Adrenal gland (tissue), 12 donors: Measurements from ENCODE around the gene CERK. TPM values are rescaled to one million over a fixed set of nuclear protein-coding genes. Genes with fewer than 3 reads are reported as not detected.

Source experiments
- DNase-seq, 7 donors: peaks; one replicate each; pipeline ENCODE4 v3.0.0-alpha.2; 2019 to 2020
- H3K27ac ChIP-seq, 5 donors: fragments of 200-600 bp; sonication (generic) in 4 of 5; 1 replicate in 3 of 5; 2 replicates in 2 of 5; pipeline versions ENCODE4 v1.5.1 to v1.8.0; 2016 to 2020; ENCODE audit warnings: mild to moderate bottlenecking in 1 of 5
- H3K27me3 ChIP-seq: fragments of 200-600 bp; 2 replicates; pipeline ENCODE4 v1.8.0; 2021
- H3K36me3 ChIP-seq, 2 donors: fragments of 200-600 bp; replicated peaks in 1 of 2; 1 replicate in 1 of 2; 2 replicates in 1 of 2; pipeline versions ENCODE4 v1.5.1 to v1.8.0; 2018 to 2022
- H3K4me1 ChIP-seq, 2 donors: fragments of 200-600 bp; replicated peaks in 1 of 2; 1 replicate in 1 of 2; 2 replicates in 1 of 2; pipeline versions ENCODE4 v1.5.1 to v1.8.0; 2018 to 2021
- H3K4me3 ChIP-seq, 4 donors: fragments of 200-600 bp; sonication (generic) in 3 of 4; one replicate each; pipeline ENCODE4 v1.5.1; 2016 to 2018
- H3K9me3 ChIP-seq, 3 donors: fragments of 200-600 bp; sonication (generic) in 1 of 3; replicated peaks in 1 of 3; 1 replicate in 2 of 3; 2 replicates in 1 of 3; pipeline versions ENCODE4 v1.5.1 to v1.8.0; 2016 to 2021
- POLR2A ChIP-seq, 2 donors: fragments of 450-650 bp; IDR thresholded peaks; one replicate each; pipeline ENCODE4 v1.6.1; 2017; ENCODE audit warnings: antibody characterized with exemption in 2 of 2, mild to moderate bottlenecking in 2 of 2, moderate library complexity in 1 of 2
- WGBS, 4 donors: extraction: QIAGEN DNeasy Blood & Tissue Kit in 2 of 4; methylation state at CpG; one replicate each; pipeline versions ENCODE4 v1.1.5 to v1.1.7; 2013 to 2017; 5-methylcytosine and 5-hydroxymethylcytosine counted together
- intact Hi-C, 2 donors: fragments of 100-400 bp; cut with DNase I; formaldehyde crosslinking; loops; one replicate each; pipeline versions ENCODE4 v1.14.1 to v1.15.0; 2022 to 2023
- polyA plus RNA-seq, 3 donors: library from polyadenylated mRNA; stranded (reverse); fragments of 200-250 nt in 2 of 3; fragments of 350-450 nt in 1 of 3; fragmentation: Illumina TruSeq in 1 of 3; extraction: RNeasy Lipid Tissue Mini Kit (QIAGEN cat#74804) in 1 of 3; gene quantifications; one replicate each; pipeline ENCODE4 v1.2.3, GENCODE V29; 2013 to 2014
- total RNA-seq, 9 donors: library from RNA; depleted of rRNA in 4 of 9; stranded (reverse); fragments of >200 nt in 4 of 9; fragments of 120-200 nt in 1 of 9; fragmentation: NEBNext Ultra II Directional in 1 of 9; extraction: Animal tissue kit (Norgen Biotek cat#: 25700) in 1 of 9; gene quantifications; one replicate each; pipeline versions ENCODE4 v1.1.0 to v1.2.4, GENCODE V29; 2013 to 2023
- TF ChIP-seq, protein P1 (sequence below), 6 experiments: fragments of 450-650 bp in 4 of 6; fragments of 200-600 bp in 2 of 6; sonication (generic) in 1 of 6; IDR thresholded peaks; 1 replicate in 5 of 6; 2 replicates in 1 of 6; pipeline versions ENCODE4 v1.5.1 to v1.8.0; 2016 to 2021; ENCODE audit warnings: antibody characterized with exemption in 6 of 6, mild to moderate bottlenecking in 2 of 6, moderate library complexity in 1 of 6
- donor health status: healthy with polysubstance abuse.
- donor health status: Bipolar disorder and iron deficiency.
- donor health status: DM: yes; HTN: yes; CAD: no.
- donor health status: DM: no; HTN: no; CAD: no.
- donor health status: DM: no; HTN: no; CAD: no.
- donor health status: DM: yes; HTN: yes; CAD: no.

The CERK gene
- total and polyA plus RNA-seq, 12 donors = 18.6 to 92.1 (median 41.5) TPM

DNA sequence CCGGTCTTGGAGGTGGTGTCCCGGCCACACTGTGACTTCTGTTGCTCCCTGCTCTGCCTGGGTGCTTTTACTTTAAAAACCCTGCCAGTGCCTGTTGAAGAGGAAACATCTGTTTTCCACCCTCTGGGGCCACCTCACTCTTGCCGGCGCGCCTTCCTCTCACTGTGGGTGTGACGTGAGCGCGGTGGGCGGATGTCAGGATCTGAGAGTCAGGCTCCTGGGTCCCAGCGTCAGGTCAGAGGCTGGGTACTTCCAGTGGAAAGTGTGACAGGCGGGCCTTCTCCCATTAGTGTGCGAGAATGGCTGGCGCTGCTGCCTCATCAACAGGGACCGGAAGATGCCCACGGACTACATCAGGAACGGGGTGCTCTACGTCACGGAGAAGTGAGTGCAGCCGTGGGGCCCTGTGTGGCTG lies 63.7 kb downstream of the CERK start:
- H3K4me3 ChIP-seq = no peak overlapping the region
- peaks cover 0 to 57% of the 10 kb centered on the region in 2 donors for H3K36me3 ChIP-seq
- no peaks in the 10 kb centered on the region for H3K4me1 ChIP-seq
- no peak overlapping the region for H3K27ac ChIP-seq
- H3K9me3 ChIP-seq = no peaks in the 10 kb centered on the region
- intact Hi-C loops = no loop called here
- 61 to 94% (median 66%) methylated on average over 7 to 19 of the region's 19 CpGs for WGBS, 4 donors
- DNase-seq = peak in 2 of 7 donors; percentile 42 to 74
- no peaks in the 10 kb centered on the region for H3K27me3 ChIP-seq
- TF ChIP-seq, protein P1, sequence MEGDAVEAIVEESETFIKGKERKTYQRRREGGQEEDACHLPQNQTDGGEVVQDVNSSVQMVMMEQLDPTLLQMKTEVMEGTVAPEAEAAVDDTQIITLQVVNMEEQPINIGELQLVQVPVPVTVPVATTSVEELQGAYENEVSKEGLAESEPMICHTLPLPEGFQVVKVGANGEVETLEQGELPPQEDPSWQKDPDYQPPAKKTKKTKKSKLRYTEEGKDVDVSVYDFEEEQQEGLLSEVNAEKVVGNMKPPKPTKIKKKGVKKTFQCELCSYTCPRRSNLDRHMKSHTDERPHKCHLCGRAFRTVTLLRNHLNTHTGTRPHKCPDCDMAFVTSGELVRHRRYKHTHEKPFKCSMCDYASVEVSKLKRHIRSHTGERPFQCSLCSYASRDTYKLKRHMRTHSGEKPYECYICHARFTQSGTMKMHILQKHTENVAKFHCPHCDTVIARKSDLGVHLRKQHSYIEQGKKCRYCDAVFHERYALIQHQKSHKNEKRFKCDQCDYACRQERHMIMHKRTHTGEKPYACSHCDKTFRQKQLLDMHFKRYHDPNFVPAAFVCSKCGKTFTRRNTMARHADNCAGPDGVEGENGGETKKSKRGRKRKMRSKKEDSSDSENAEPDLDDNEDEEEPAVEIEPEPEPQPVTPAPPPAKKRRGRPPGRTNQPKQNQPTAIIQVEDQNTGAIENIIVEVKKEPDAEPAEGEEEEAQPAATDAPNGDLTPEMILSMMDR (IDR thresholded peaks at IDR 0.05) = no peak
- no peak for TF ChIP-seq POLR2A (IDR thresholded peaks at IDR 0.05)

DNA sequence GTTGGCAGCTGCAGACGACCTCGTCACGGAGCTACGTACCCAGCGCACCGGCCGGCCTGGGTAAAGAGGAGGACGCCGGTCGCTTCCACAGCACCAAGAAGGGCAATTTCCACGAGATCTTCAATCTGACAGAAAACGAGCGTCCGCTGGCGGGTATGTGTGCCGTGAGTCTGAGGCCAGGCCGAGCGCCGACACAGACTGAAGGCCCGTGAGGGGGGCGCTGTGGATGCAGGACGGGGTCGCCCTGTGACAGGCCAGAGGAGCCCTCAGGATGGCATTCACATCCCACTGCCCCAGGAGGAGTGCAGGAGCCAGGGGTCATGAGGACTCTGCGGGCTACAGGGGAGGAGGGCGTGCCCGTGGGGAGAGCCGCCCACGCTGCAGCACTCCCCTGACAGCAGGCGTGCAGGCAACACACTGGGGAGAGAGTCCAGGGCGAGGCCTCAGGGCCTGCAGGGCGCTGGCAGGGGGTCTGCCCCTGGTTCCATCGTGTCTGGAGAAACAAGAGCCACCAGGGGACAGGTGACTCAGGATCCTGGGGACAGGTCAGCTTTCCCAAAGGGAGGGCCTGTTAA lies 64.3 kb downstream of the CERK start:
- no peak for TF ChIP-seq POLR2A (IDR thresholded peaks at IDR 0.05)
- TF ChIP-seq, protein P1 (IDR thresholded peaks at IDR 0.05) = no peak
- DNase-seq = no peak
- H3K4me1 ChIP-seq = no peaks in the 10 kb centered on the region
- peaks cover 0 to 63% of the 10 kb centered on the region in 2 donors for H3K36me3 ChIP-seq
- H3K4me3 ChIP-seq = no peak overlapping the region
- intact Hi-C loops = no loop called here
- no peaks in the 10 kb centered on the region for H3K27me3 ChIP-seq
- 85 to 93% (median 87%) methylated on average over 27 to 32 of the region's 32 CpGs for WGBS, 4 donors
- H3K27ac ChIP-seq = no peak overlapping the region
- H3K9me3 ChIP-seq = no peaks in the 10 kb centered on the region

DNA sequence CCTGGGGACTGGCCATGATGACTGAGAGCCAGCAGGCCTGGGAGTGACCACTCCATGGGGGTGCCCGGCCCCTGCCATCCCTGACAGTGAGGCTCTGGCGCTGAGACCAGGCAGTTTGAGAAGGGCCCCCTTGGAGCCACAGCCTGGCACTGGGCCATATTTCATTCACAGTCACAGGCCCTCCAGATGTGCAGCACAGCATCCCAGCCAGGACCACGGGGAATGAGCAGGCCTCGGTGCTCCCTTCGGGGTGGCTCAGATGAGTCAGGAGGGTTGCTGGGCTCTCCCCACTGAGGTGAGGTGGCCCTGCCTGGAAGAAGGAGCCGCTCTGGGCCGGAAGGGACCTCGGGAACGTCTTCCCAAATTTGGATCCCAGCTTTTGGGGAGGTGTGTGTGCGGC lies 64.8 kb downstream of the CERK start:
- H3K36me3 ChIP-seq = peaks cover 0 to 68% of the 10 kb centered on the region in 2 donors
- H3K27ac ChIP-seq = no peak overlapping the region
- intact Hi-C loops = no loop called here
- DNase-seq = no peak
- no peak overlapping the region for H3K4me3 ChIP-seq
- no peaks in the 10 kb centered on the region for H3K4me1 ChIP-seq
- H3K9me3 ChIP-seq = no peaks in the 10 kb centered on the region
- TF ChIP-seq POLR2A (IDR thresholded peaks at IDR 0.05) = no peak
- TF ChIP-seq, protein P1 (IDR thresholded peaks at IDR 0.05) = no peak
- 70 to 94% (median 85%) methylated on average over 2 to 10 of the region's 10 CpGs for WGBS, 4 donors
- no peaks in the 10 kb centered on the region for H3K27me3 ChIP-seq

DNA sequence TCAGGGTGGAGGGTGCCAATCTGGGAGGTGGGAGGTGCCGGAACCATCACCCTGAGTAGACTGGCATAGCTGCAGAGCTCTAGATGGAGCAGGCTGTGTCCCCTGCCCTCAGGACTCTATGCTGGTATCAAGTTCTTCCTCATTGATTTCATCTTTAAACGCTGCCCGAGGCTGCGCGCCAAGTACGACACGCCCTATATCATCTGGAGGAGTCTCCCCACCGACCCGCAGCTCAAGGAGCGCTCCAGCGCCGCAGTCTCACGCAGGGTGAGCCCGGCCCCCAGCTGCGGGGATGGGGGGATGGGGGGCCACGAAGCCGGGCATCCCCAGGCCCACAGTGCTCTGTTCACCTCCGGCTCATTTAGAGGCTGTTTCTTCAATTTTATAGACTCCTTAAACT lies 65.3 kb downstream of the CERK start:
- intact Hi-C loops = no loop called here

More for the DNA sequence above, 65.3 kb downstream of the CERK start:
- H3K27ac ChIP-seq = no peak overlapping the region
- no peak for TF ChIP-seq POLR2A (IDR thresholded peaks at IDR 0.05)
- TF ChIP-seq, protein P1 (IDR thresholded peaks at IDR 0.05) = no peak
- no peak for DNase-seq
- WGBS, 4 donors = 87 to 93% (median 90%) methylated on average over 15 to 18 of the region's 18 CpGs
- no peaks in the 10 kb centered on the region for H3K4me1 ChIP-seq
- H3K27me3 ChIP-seq = no peaks in the 10 kb centered on the region
- H3K9me3 ChIP-seq = no peaks in the 10 kb centered on the region
- H3K4me3 ChIP-seq = no peak overlapping the region
- peaks cover 0 to 73% of the 10 kb centered on the region in 2 donors for H3K36me3 ChIP-seq
